Ishikawa (cell line): ENCODE data around the gene RAPGEF2.

Experiments
- CREB1 ChIP-seq: IDR thresholded peaks from 2 replicates; pipeline ENCODE4 v1.6.1; 2012; ENCODE audit warnings: low read depth
- EGR1 ChIP-seq: IDR thresholded peaks from 2 replicates; pipeline ENCODE4 v1.6.1; 2012
- EP300 ChIP-seq: IDR thresholded peaks from 2 replicates; pipeline ENCODE4 v1.6.1; 2012; ENCODE audit warnings: borderline replicate concordance
- FOXM1 ChIP-seq: IDR thresholded peaks from 2 replicates; pipeline ENCODE4 v1.6.1; 2012; ENCODE audit warnings: low read depth, borderline replicate concordance
- MAX ChIP-seq: IDR thresholded peaks from 2 replicates; pipeline ENCODE4 v1.6.1; 2012
- RAD21 ChIP-seq: IDR thresholded peaks from 2 replicates; pipeline ENCODE4 v1.6.1; 2012; ENCODE audit warnings: low read depth
- TAF1 ChIP-seq: IDR thresholded peaks from 2 replicates; pipeline ENCODE4 v1.6.1; 2012; ENCODE audit warnings: low read depth, mild to moderate bottlenecking
- TCF12 ChIP-seq: IDR thresholded peaks from 2 replicates; pipeline ENCODE4 v1.6.1; 2012; ENCODE audit warnings: low read depth
- TEAD4 ChIP-seq: IDR thresholded peaks from 2 replicates; pipeline ENCODE4 v1.6.1; 2012
- USF1 ChIP-seq: IDR thresholded peaks from 2 replicates; pipeline ENCODE4 v1.6.1; 2012

- TF ChIP-seq RAD21 (no peak), TCF12 (no peak), EP300 (no peak), CREB1 (no peak), EGR1 (no peak), MAX (no peak), TAF1 (no peak), TEAD4 (no peak), FOXM1 (no peak), USF1 (no peak)
These were observed 135.1 kb downstream of the RAPGEF2 start for GRCh38 chr4:159237975-159238374.
